Stimulated activated CD8-positive, alpha-beta memory T cell treated with anti-CD3 and anti-CD28 coated beads, Interleukin-7, amount 100 ng/mL, for 48 hours (primary cell): ENCODE measurements around the gene FAM193B.

Experiments used
- DNase-seq, 2 donors: peaks; one replicate each; pipeline ENCODE4 v3.0.0-alpha.2; 2020; ENCODE audit warnings: low read depth in 1 of 2; ENCODE audit errors: extremely low read depth in 1 of 2

FAM193B gene

GRCh38 chr5:177554474-177555111, at the start of gene FAM193B:
Gene FAM193B (minus strand): TSS chr5:177554563. CDS start chr5:177554458, 105 bp downstream.
- DNase-seq = peak; percentile 94 to 95

- no peak for DNase-seq
These were observed 49.8 kb upstream of the FAM193B start for GRCh38 chr5:177604116-177604521.

DNA sequence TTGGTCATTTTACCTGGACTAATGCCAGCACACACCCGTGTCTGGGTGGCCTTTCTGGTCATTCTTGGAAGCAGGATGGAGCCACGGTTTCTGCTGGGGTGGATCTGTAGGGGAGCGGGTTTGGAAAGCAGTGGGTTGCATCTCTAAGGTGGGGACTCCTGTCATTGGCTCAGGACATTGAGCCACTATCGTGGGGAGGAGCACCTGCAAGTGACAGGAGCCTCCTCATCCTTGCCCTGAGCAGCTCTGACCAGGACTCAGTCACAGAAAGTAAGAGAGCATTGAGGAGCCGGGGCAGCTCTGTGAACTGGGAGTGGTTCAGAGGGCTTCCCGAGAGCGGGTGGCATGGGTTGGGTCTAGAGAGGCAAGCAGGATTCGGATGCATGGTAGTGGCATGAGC, 49.3 kb upstream of the FAM193B start:
- no peak for DNase-seq

GRCh38 chr5:177602458-177602830, 48.1 kb upstream of the FAM193B start:
- DNase-seq = no peak

DNA sequence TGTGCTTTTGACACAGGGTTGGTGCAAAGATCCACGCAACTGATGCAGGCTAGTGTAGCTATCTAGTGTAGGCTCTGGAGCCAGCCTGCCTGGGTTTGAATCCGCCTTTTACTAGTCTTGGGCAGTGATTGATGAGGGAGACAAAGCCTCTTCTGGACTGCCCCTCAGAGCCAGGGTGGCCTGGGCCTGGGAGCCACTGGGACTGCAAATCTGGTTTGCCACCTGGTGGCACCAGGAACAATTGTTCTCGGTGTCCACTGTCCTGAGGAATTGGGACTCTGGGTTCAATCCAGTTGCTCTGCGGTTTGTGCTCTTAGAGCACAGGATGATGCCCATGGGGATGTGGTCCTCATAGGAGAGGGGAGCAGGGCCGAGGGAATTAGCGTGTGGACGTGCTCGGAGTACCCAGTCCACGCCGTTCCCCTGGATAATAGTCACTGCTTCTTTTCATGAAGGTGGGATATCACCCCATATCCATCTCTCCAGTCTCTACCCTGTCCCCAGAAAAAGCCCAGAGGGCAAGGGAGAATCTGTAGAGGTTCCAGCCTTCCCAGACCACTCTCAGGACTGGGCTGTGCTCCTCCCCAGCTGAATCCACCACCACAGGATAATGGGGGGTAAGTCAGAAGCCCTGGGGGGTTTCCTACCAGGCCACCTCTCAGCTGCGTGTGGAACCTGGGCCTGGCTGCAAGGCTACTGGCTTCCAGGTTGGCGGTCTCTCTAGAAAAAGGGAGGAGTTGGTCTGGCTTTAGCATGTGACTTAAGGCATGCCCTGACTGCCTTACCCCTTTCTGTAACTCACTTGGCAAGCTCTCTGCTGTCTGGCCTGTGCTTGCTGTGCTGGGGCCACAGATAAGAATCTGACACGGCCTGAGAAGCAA, 47.5 kb upstream of the FAM193B start:
- DNase-seq = no peak

GRCh38 chr5:177601126-177601525, 46.8 kb upstream of the FAM193B start:
- no peak for DNase-seq

DNA sequence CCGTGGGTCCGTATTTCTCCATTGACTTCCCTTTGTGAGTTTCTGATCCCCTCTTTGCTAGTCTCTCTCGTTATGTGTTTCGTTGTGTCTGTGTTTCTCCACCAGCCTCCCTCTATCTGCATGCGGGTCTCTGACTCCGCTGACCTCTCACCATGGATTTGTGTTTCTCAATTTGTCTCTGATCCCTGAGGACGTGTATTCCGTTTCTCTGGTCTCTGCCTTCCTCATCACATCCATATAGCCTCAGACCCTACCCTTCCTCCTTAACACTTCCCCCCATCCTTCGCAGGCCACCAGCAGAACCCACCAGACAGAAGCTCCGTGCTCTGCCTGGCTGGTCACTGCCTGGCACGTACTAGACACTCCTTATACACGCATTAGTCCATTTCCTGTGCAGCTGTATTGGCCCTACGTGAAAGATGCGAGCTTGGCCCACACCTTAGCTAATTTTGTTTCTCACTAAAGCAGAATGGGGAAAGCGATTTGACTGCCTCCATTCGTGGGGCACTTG, 46.2 kb upstream of the FAM193B start:
- DNase-seq = no peak

DNA sequence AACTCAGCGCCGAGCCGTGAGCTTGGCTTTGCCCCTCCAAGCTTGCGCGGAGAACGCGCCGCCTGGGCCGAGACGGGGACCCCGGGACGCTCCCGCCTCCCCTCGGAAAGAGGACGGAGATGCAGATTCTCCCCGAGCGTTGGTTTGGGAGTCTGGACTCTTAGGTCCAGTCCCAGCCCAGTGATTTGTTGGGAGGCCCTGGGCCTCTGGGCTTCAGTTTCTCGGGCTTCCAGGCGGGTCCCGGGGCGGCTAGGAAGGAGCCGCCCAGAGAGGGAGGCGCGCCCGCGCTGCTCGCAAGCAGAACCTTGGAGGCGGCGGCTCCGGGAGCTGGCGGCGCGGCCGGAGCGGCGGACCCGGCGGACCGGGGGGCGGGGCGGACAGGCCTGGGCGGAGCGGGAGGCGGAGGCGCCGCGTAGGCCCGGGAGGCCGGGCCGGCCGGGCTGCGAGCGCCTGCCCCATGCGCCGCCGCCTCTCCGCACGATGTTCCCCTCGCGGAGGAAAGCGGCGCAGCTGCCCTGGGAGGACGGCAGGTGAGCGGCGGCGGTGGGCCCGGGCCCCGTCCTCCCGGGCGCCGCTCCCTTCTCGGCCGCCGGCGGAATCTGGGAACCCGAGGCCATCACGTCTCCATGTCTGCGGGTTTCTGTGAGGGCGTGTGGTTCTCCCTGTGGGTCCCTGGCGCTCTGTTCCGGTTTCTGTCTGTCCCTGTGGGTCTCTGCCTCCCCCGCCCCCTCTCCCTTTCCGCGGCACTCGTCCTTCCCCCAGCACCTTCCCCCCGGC, 45.6 kb upstream of the FAM193B start, which contains the start of gene B4GALT7:
B4GALT7 (plus strand) TSS at position 402 of the 777 bp plus-strand sequence; CDS start at position 481, 79 bp downstream.
- peak; percentile 66 to 78 for DNase-seq

DNA sequence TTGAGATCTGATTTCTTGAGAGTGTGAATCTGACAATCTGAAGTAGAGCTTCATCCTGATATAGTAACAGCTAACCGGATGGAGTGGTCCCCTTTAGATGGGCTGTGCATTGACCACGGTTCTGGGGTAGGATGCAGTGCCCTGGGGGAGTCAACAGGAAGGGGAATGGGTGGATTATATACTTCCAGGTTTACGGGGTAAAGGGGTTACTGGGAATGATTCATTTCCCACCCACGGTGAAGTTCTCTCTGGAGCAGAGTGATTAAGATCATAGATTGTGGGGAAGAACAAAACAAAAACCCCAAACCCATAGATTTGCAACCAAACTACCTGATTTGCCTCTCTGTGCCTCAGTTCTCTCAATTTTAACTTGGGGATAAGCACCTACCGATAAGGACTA, 44.1 kb upstream of the FAM193B start:
- DNase-seq = no peak

DNA sequence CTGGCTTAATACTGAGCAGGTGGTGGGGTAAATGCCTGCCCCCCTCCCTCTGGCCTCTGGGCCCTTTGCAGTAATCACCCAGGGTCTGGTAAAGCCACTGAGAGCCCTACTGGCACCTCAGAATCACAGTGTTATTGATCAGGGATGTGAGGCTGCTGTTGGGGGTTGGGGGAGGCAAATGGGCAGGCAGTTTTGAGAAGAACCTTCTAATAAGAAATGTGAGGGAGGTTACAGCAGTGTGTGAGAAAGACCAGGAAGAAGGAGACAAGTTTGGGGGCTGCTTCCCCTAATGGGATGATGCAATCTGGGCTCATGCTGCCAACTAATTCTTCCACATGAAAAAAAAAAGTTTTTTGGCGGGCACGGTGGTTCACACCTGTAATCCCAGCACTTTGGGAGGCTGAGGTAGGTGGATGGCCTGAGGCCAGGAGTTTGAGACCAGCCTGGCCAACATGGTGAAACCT, 42.4 kb upstream of the FAM193B start:
- no peak for DNase-seq

DNA sequence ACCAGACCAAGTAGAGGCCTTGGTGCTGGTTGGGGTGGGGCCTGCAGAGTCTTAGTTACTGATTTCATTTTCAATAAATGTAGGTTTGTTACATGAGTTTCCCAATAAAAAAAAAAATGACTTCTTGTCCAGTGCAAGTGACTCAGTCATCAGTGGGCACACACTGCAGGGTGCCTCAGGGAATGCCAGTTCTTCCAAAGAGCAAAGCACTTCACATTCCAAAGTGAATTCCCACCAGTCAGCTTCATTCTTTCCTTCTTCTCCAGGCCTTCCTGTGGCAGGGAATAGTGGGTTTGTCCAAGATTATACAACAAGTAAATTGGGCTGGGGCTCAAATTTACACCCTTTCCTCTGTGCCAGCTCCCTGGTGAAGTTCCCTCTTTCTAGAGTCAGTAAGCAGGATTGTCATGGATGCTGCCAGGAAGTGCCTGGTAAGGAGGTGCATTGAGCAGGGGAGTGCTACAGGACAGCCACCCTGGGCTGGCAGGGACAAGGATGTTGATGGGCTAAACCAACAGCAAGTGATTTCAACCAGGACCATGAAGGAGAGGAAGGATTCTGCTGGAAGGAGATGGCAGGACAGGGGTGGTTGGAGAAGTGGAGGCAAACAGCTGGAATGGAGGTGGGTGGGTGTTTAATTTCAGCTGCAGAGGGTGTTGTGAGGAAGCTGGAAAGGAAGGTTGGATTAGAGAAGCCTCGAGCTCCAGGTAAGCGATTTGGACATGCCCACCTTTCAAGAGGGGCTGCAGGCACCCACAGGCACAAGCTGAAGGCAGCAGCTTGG, 41.8 kb upstream of the FAM193B start:
- no peak for DNase-seq

- DNase-seq = no peak
These were observed 40.7 kb upstream of the FAM193B start for GRCh38 chr5:177595026-177595585.

- no peak for DNase-seq
These were observed 39.7 kb upstream of the FAM193B start for GRCh38 chr5:177594071-177594470.

- no peak for DNase-seq
These were observed 39.1 kb upstream of the FAM193B start for GRCh38 chr5:177593511-177593910.

DNA sequence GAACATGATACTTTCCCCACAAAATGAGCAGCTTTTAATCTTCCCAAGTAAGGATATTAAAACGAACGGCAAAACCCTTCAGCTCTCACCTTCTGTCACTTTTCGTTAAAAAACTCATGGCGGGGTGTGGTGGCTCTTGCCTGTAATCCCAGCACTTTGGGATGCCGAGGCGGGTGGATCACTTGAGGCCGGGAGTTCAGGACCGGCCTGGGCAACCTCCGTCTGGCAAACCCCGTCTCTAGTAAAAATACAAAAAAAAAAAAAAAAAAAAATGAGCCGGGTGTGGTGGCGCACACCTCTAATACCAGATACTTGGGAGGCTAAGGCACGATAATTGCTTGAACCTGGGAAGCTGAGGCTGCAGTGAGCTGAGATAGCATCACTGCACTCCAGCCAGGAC, 38.5 kb upstream of the FAM193B start:
- DNase-seq = no peak

- DNase-seq = peak; percentile 73 to 85
These were observed 37.9 kb upstream of the FAM193B start, which contains the start of gene TMED9 for GRCh38 chr5:177592010-177592834. Gene TMED9 (plus strand): TSS chr5:177592203. CDS start chr5:177592215, 12 bp downstream.

- DNase-seq = no peak
These were observed 37.3 kb upstream of the FAM193B start for GRCh38 chr5:177591690-177592009.

- DNase-seq = no peak
These were observed 36.0 kb upstream of the FAM193B start for GRCh38 chr5:177590406-177590805.

- no peak for DNase-seq
These were observed 34.1 kb upstream of the FAM193B start for GRCh38 chr5:177588413-177588909.
